Measurements from ENCODE around the gene CCDC85C. TPM values are rescaled to one million over a fixed set of nuclear protein-coding genes. Genes with fewer than 3 reads are reported as not detected.

CCDC85C gene
- total RNA-seq, 4 donors from 2014 or later: 0.34 to 1.7 (median 0.80) TPM

GRCh38 chr14:99621948-99622347, 17.9 kb upstream of the CCDC85C start:
- TF ChIP-seq CTCF (IDR thresholded peaks at IDR 0.05; ENCODE audit: low read depth): no peak

GRCh38 chr14:99619835-99620834, 16.1 kb upstream of the CCDC85C start:
- TF ChIP-seq CTCF (IDR thresholded peaks at IDR 0.05; ENCODE audit: low read depth): no peak

GRCh38 chr14:99616832-99617800, 13.1 kb upstream of the CCDC85C start:
- no peak for TF ChIP-seq CTCF (IDR thresholded peaks at IDR 0.05; ENCODE audit: low read depth)

GRCh38 chr14:99615497-99616157, 11.6 kb upstream of the CCDC85C start:
- TF ChIP-seq CTCF (IDR thresholded peaks at IDR 0.05; ENCODE audit: low read depth): no peak

GRCh38 chr14:99612738-99613330, 8.8 kb upstream of the CCDC85C start:
- TF ChIP-seq CTCF (IDR thresholded peaks at IDR 0.05; ENCODE audit: low read depth): no peak

GRCh38 chr14:99612071-99612737, 8.2 kb upstream of the CCDC85C start:
- TF ChIP-seq CTCF (IDR thresholded peaks at IDR 0.05; ENCODE audit: low read depth): no peak

Data from subcutaneous adipose tissue (tissue), 4 donors.